ENCODE results near the gene LCNL1. TPM values are rescaled to one million over a fixed set of nuclear protein-coding genes. Genes with fewer than 3 reads are reported as not detected.

The LCNL1 gene
- total RNA-seq, 2 donors from 2014 or later, result 1.4 to 2.2 TPM

- Histone ChIP-seq H3K36me3 (ENCODE audit: control insufficient read depth, insufficient read depth, low read length) (peaks cover 10% of the 10 kb centered on the region), H3K9ac (ENCODE audit: extremely low read depth, low read length, poor library complexity, severe bottlenecking) (no peak overlapping the region), H3K27ac (ENCODE audit: low read depth, low read length) (no peak overlapping the region), H3K27me3 (ENCODE audit: control insufficient read depth, insufficient read depth, low read length, poor library complexity, severe bottlenecking) (peaks cover 3% of the 10 kb centered on the region), H3K9me3 (ENCODE audit: control insufficient read depth, low read length) (no peaks in the 10 kb centered on the region), H3K4me1 (ENCODE audit: control insufficient read depth, insufficient read depth, low read length) (no peaks in the 10 kb centered on the region), H3K4me3 (ENCODE audit: low read length) (no peak overlapping the region)
- Mint-ChIP-seq H3K27ac (no peak overlapping the region), H3K36me3 (ENCODE audit: low read depth) (peaks cover 12% of the 10 kb centered on the region), H3K9me3 (no peaks in the 10 kb centered on the region), H3K4me1 (no peaks in the 10 kb centered on the region), H3K4me3 (no peak overlapping the region), H3K27me3 (ENCODE audit: insufficient read depth) (peaks cover 4% of the 10 kb centered on the region)
- TF ChIP-seq CTCF (conservative IDR thresholded peaks at IDR 0.05), result peak; percentile 88
- WGBS, 2 experiments (ENCODE audit: insufficient coverage in 1 of 2, insufficient read length in 1 of 2), result 43 to 46% methylated on average over 9 to 24 of the region's 24 CpGs
- peak; percentile 95 for DNase-seq
Measured at GRCh38 chr9:137034709-137035506, 52.1 kb downstream of the LCNL1 start.

Other genes with a start within 250 kb of the LCNL1 start
- gene LCN10, start 240.1 kb upstream of the LCNL1 start, total RNA-seq, result 1 to 10 TPM in 1 of 2 donors, under 1 TPM in 1; 0.91 to 1.1 TPM
- not detected for gene LCN6, start 234.5 kb upstream of the LCNL1 start, total RNA-seq
- not detected for gene LCN8, start 224.8 kb upstream of the LCNL1 start, total RNA-seq
- gene LCN15, start 218.5 kb upstream of the LCNL1 start, total RNA-seq, result 1 to 10 TPM in 1 of 2 donors, under 1 TPM in 1; 0.51 to 1.2 TPM
- gene TMEM141, start 191.6 kb upstream of the LCNL1 start, total RNA-seq, result 100 to 1,000 TPM; 215 to 339 TPM
- 10 to 100 TPM; 10.9 to 13.4 TPM for gene CCDC183, start 186.7 kb upstream of the LCNL1 start, total RNA-seq
- 100 to 1,000 TPM; 159 to 206 TPM for gene RABL6, start 175.0 kb upstream of the LCNL1 start, total RNA-seq
- gene AJM1, start 140.5 kb upstream of the LCNL1 start, total RNA-seq, result 1 to 10 TPM; 1.4 to 3.5 TPM
- gene PHPT1, start 133.6 kb upstream of the LCNL1 start, total RNA-seq, result 100 to 1,000 TPM; 107 to 122 TPM
- 10 to 100 TPM in 1 of 2 donors, 1 to 10 TPM in 1; 6.8 to 15.4 TPM for gene MAMDC4, start 130.6 kb upstream of the LCNL1 start, total RNA-seq
- 100 to 1,000 TPM; 326 to 339 TPM for gene EDF1, start 116.7 kb upstream of the LCNL1 start, total RNA-seq
- 10 to 100 TPM; 45.9 to 55.1 TPM for gene TRAF2, start 96.5 kb upstream of the LCNL1 start, total RNA-seq
- gene FBXW5, start 38.3 kb upstream of the LCNL1 start, total RNA-seq, result 10 to 100 TPM; 64.2 to 76.5 TPM
- 1 to 10 TPM; 1.2 to 1.6 TPM for gene C8G, start 37.8 kb upstream of the LCNL1 start, total RNA-seq
- 1 to 10 TPM; 2.1 to 4.4 TPM for gene LCN12, start 30.7 kb upstream of the LCNL1 start, total RNA-seq
- 10 to 100 TPM; 13.8 to 22.1 TPM for gene PTGDS, start 5.5 kb upstream of the LCNL1 start, total RNA-seq
- 10 to 100 TPM; 58.3 to 66.7 TPM for gene PAXX, start 9.4 kb downstream of the LCNL1 start, total RNA-seq
- under 1 TPM in 1 of 2 donors, not detected in 1; 0.46 TPM for gene CLIC3, start 13.6 kb downstream of the LCNL1 start, total RNA-seq
- 10 to 100 TPM; 21.5 to 30.0 TPM for gene ABCA2, start 45.2 kb downstream of the LCNL1 start, total RNA-seq
- not detected for gene FUT7, start 49.1 kb downstream of the LCNL1 start, total RNA-seq
- gene NPDC1, start 63.2 kb downstream of the LCNL1 start, total RNA-seq, result 10 to 100 TPM; 60.8 to 73.3 TPM
- gene ENTPD2, start 71.1 kb downstream of the LCNL1 start, total RNA-seq, result 1 to 10 TPM; 1.2 to 2.4 TPM
- gene SAPCD2, start 87.6 kb downstream of the LCNL1 start, total RNA-seq, result 10 to 100 TPM; 20.8 to 24.9 TPM
- 1 to 10 TPM; 2.6 to 4.5 TPM for gene UAP1L1, start 94.5 kb downstream of the LCNL1 start, total RNA-seq
- gene MAN1B1, start 104.0 kb downstream of the LCNL1 start, total RNA-seq, result 10 to 100 TPM; 62.1 to 63.5 TPM
- gene DPP7, start 131.7 kb downstream of the LCNL1 start, total RNA-seq, result 10 to 100 TPM; 20.1 to 30.6 TPM
- under 1 TPM; 0.35 to 0.73 TPM for gene GRIN1, start 156.2 kb downstream of the LCNL1 start, total RNA-seq
- gene LRRC26, start 187.1 kb downstream of the LCNL1 start, total RNA-seq, result under 1 TPM in 1 of 2 donors, not detected in 1; 0.53 TPM
- under 1 TPM in 1 of 2 donors, not detected in 1; 0.62 TPM for gene TMEM210, start 189.1 kb downstream of the LCNL1 start, total RNA-seq
- 10 to 100 TPM; 66.5 to 69.2 TPM for gene ANAPC2, start 205.6 kb downstream of the LCNL1 start, total RNA-seq
- 10 to 100 TPM; 66.5 to 67.7 TPM for gene SSNA1, start 205.7 kb downstream of the LCNL1 start, total RNA-seq
- 10 to 100 TPM; 19.0 to 23.9 TPM for gene TPRN, start 217.7 kb downstream of the LCNL1 start, total RNA-seq
- 10 to 100 TPM; 34.0 to 39.5 TPM for gene TMEM203, start 222.7 kb downstream of the LCNL1 start, total RNA-seq
- 10 to 100 TPM; 39.2 to 41.4 TPM for gene NDOR1, start 222.7 kb downstream of the LCNL1 start, total RNA-seq
- gene RNF208, start 239.2 kb downstream of the LCNL1 start, total RNA-seq, result 10 to 100 TPM; 10.5 to 15.6 TPM
- 1 to 10 TPM; 1.4 to 1.8 TPM for gene CYSRT1, start 242.2 kb downstream of the LCNL1 start, total RNA-seq
- gene RNF224, start 244.5 kb downstream of the LCNL1 start, total RNA-seq, result under 1 TPM; 0.24 to 0.38 TPM
- gene SLC34A3, start 247.9 kb downstream of the LCNL1 start, total RNA-seq, result under 1 TPM in 1 of 2 donors, not detected in 1; 0.15 TPM